ENCODE data around the gene MYBPH. TPM values are rescaled to one million over a fixed set of nuclear protein-coding genes. Genes with fewer than 3 reads are reported as not detected.
A peak's percentile ranks its signal among the peaks of the same experiment; 100 is the strongest.

The MYBPH gene
- total RNA-seq, 1 experiment from 2014 or later: not detected

- Histone ChIP-seq H3K4me2 (ENCODE audit: insufficient read depth, insufficient read length, low read length) (peak overlapping the region; percentile 0), H2BK15ac (ENCODE audit: low read depth, low read length) (no peak overlapping the region), H2BK20ac (ENCODE audit: low read depth, low read length, poor library complexity, severe bottlenecking) (no peak overlapping the region), H4K91ac (ENCODE audit: insufficient read length, low read depth, low read length) (no peak overlapping the region), H3K18ac (ENCODE audit: insufficient read length, low read depth, low read length) (no peak overlapping the region), H3K79me1 (ENCODE audit: insufficient read depth, low read depth, low read length, poor library complexity, severe bottlenecking) (no peaks in the 10 kb centered on the region), H4K8ac (replicated peaks; ENCODE audit: insufficient read length, low read depth, low read length) (no peak overlapping the region), H3K9ac (ENCODE audit: extremely low read depth, insufficient read length, low read length) (no peak overlapping the region), H2BK5ac (ENCODE audit: insufficient read length, low read length) (no peak overlapping the region), H3K14ac (ENCODE audit: insufficient read depth, low read length) (no peak overlapping the region), H3K4me1 (ENCODE audit: insufficient read depth, low read length) (peaks cover 14% of the 10 kb centered on the region; the same call in 1 of the 2 replicates), H2AFZ (ENCODE audit: low read length) (no peak overlapping the region), H2BK120ac (ENCODE audit: low read depth, low read length, poor library complexity, severe bottlenecking) (no peak overlapping the region), H3K23ac (ENCODE audit: insufficient read length, low read depth, low read length) (no peak overlapping the region), H3T11ph (ENCODE audit: low read length) (no peak overlapping the region), H3K9me3 (ENCODE audit: control insufficient read depth, low read depth, low read length) (no peaks in the 10 kb centered on the region), H4K20me1 (ENCODE audit: control insufficient read depth, insufficient read depth, insufficient read length) (no peaks in the 10 kb centered on the region), H3K27ac (ENCODE audit: insufficient read length, low read depth, low read length) (no peak overlapping the region), H3K56ac (ENCODE audit: insufficient read length, low read depth, low read length) (no peak overlapping the region), H3K23me2 (ENCODE audit: insufficient read length, low read depth, low read length, poor library complexity, severe bottlenecking) (no peaks in the 10 kb centered on the region), H2AK5ac (ENCODE audit: insufficient read length, low read length) (no peak overlapping the region), H3K79me2 (ENCODE audit: insufficient read depth, low read length) (no peaks in the 10 kb centered on the region), H2BK12ac (ENCODE audit: insufficient read length, low read depth, low read length) (no peak overlapping the region), H4K5ac (ENCODE audit: insufficient read length, low read depth, low read length) (no peak overlapping the region), H3K4ac (ENCODE audit: low read depth, low read length) (no peak overlapping the region), H3K27me3 (ENCODE audit: insufficient read depth, low read length) (no peaks in the 10 kb centered on the region)
- Mint-ChIP-seq H3K9me3 (peaks cover 2 to 8% of the 10 kb centered on the region in 2 experiments; a peak in 3 of 5 replicates), H3K36me3 (ENCODE audit: insufficient read depth in 1 of 3, low read depth in 3 of 3) (peaks cover 0 to 9% (median 2%) of the 10 kb centered on the region in 3 experiments; a peak in 3 of 7 replicates), H3K4me1 (peaks cover 73 to 90% of the 10 kb centered on the region in 2 experiments), H3K27ac (peak overlapping the region; percentile 17 to 62 (median 41); a peak in 4 of 7 replicates), H3K4me3 (peak overlapping the region in 1 of 2 experiments; percentile 60; a peak in 1 of 5 replicates), H3K27me3 (ENCODE audit: low read depth) (no peaks in the 10 kb centered on the region; the same call in none of the 2 replicates)
- WGBS (ENCODE audit: extremely low coverage, insufficient read length, low lambda C conversion rate): no CpG with 5 or more reads among the region's 5 CpGs
- TF ChIP-seq CTCF (conservative IDR thresholded peaks at IDR 0.05): no peak
- DNase-seq: no peak
These were observed 28.2 kb downstream of the MYBPH start for GRCh38 chr1:203147376-203147775.

All from H9 (cell line).